SH-SY5Y (cell line): ENCODE results near the gene PTPN4.

Experiments
- GATA2 ChIP-seq: IDR thresholded peaks from 2 replicates; pipeline ENCODE4 v1.6.1; 2011; ENCODE audit warnings: mild to moderate bottlenecking, low read depth, low read length
- GATA3 ChIP-seq: IDR thresholded peaks from 2 replicates; pipeline ENCODE4 v1.6.1; 2011; ENCODE audit warnings: low read depth, mild to moderate bottlenecking, low read length, moderate library complexity

- no peak for TF ChIP-seq GATA3
- TF ChIP-seq GATA2: no peak
Observed at GRCh38 chr2:119749477-119750012, 10.2 kb upstream of the PTPN4 start.
